ENCODE results near the gene THBS4.
"Not testable (repeated sequence)": the region's sequence is repeated elsewhere in the genome, so short reads cannot be mapped to it uniquely, and the experiment has no call there.

Gene THBS4

DNA sequence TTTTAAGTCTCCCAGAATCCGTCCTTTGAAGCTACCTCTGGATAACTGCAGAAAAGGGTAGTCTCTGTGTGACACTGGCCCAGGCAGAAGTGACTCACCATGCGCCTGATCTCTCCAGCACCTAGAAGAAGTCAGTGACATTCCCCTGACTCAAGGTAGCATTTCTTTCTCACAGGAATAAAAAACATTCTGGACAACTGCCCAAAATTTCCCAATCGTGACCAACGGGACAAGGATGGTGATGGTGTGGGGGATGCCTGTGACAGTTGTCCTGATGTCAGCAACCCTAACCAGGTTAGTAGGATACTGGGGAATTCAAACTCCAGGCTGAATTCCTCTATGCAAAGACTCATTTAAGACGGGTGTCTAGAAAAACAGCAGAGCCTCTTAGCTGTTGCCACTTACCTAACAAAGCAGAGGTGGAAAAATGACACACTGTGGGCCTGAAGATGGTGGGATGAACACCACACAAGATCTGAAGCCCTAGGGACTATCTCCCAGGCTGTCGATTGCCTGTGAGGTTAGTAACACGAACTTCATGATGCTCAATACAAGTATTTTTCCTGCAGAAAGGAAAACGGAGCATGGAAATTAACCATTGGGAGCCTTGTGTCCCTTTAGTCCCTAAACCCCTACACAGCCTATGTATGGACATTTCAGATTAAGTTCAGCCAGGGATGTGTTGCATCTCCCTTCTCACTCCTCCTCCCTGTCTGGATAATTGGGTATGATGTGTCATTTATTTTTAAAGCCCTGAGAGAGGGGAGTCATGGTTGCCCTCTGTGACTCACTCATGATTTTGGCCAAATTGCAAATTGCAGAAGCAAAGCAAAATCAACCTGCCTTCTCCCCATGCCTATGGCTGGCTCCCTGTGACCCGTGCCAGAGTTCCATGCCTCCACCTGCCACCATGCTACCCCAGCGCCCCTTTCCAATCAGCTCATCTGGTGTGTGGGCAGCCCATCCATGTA lies 37.2 kb downstream of the THBS4 start:
- ATAC-seq (replicated peaks) (no peak), DNase-seq (no peak)
- no peaks in the 10 kb centered on the region for H3K36me3 Mint-ChIP-seq (ENCODE audit: insufficient read depth)
- peaks cover 0 to 2% of the 10 kb centered on the region in 2 donors for H3K4me1 Mint-ChIP-seq (ENCODE audit: low read depth in 2 of 2)
- H3K27ac Mint-ChIP-seq = no peak overlapping the region
- H3K27me3 Mint-ChIP-seq = no peaks in the 10 kb centered on the region
- no peaks in the 10 kb centered on the region for H3K9me3 Mint-ChIP-seq
- H3K4me3 Mint-ChIP-seq = no peak overlapping the region

DNA sequence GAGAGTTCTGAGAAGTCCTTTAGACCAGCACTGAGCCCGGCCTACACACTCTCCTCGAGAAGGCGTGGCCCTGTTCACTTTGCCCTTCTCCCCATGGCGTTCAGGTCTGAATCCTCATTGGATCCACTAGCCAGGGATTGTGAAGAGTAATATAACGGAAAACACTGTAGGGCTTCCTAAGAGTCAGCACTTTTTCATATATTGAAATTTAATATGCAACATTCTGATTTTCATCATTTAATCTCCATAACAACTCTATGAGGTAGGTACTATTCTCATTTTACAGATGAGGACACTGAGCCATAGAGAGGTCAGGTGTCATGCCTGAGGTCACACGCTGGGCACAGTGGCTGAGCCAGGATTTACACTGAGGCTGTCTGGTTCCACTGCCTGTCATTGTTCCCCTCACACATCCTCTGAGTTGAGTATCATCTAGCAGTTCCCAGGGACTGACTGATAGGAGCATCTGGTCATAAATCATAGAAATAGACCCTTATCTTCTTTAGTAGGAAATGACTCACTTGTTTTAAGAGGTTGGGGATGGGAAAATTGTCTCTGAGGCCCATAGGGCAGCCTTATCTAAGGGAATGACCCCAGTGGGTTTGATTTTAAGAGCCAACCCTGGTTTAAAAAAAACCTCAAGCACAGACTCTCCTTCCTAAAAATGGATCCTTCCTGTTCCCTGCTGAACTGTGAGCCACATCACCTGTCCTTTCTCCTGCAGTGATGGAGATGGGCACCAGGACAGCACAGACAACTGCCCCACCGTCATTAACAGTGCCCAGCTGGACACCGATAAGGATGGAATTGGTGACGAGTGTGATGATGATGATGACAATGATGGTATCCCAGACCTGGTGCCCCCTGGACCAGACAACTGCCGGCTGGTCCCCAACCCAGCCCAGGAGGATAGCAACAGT lies 41.2 kb downstream of the THBS4 start:
- ATAC-seq (replicated peaks) (no peak), DNase-seq (no peak)
- Mint-ChIP-seq H3K4me3 (no peak overlapping the region), H3K9me3 (no peaks in the 10 kb centered on the region), H3K4me1 (ENCODE audit: low read depth in 2 of 2) (no peaks in the 10 kb centered on the region), H3K27me3 (no peaks in the 10 kb centered on the region), H3K36me3 (ENCODE audit: insufficient read depth) (no peaks in the 10 kb centered on the region), H3K27ac (no peak overlapping the region)

DNA sequence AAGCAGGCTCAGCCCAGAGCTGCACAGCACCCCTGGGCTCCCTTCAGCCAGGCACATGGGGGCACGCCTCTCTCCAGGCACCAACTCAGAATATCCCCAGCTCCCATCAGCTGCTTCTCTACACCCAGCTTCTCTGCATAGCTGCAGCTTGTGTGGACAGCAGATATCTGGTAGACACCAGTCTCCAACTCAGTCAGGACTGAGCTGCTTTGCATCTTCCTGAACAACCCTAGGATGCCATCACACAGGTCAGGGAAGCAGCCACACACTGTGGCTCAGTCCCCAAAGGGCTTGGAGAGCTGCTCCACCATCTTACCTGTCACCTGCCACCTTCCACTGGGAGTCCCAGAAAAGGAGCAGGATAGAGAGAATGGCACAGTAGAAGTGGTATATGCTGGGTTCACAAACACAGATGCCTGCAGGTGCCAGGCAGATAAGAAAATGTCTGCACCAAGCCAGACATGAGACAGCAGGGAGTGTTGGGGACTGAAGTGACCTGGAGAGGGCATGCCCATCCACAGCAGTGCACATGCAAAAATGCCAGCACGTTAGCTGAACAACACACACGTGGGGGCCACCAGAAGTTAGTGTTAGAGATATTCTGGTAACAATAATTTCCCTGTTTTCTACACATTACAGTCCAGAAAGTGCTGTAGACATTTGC lies 42.0 kb downstream of the THBS4 start:
- no peaks in the 10 kb centered on the region for H3K27me3 Mint-ChIP-seq
- ATAC-seq (replicated peaks) = no peak
- H3K27ac Mint-ChIP-seq = no peak overlapping the region
- no peaks in the 10 kb centered on the region for H3K9me3 Mint-ChIP-seq
- H3K36me3 Mint-ChIP-seq (ENCODE audit: insufficient read depth) = no peaks in the 10 kb centered on the region
- no peaks in the 10 kb centered on the region for H3K4me1 Mint-ChIP-seq (ENCODE audit: low read depth in 2 of 2)
- H3K4me3 Mint-ChIP-seq = no peak overlapping the region
- no peak for DNase-seq

DNA sequence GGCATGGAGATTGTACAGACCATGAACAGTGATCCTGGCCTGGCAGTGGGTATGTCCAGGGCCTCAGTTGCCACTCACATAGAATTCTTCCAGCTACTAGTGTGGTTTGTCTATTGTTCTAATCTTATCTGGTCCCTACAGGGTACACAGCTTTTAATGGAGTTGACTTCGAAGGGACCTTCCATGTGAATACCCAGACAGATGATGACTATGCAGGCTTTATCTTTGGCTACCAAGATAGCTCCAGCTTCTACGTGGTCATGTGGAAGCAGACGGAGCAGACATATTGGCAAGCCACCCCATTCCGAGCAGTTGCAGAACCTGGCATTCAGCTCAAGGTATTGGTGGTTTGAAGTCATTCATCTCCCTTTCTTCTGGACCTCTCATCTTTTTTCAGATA lies 43.8 kb downstream of the THBS4 start:
- Mint-ChIP-seq H3K9me3 (no peaks in the 10 kb centered on the region), H3K27ac (no peak overlapping the region), H3K27me3 (no peaks in the 10 kb centered on the region), H3K4me3 (no peak overlapping the region), H3K4me1 (ENCODE audit: low read depth in 2 of 2) (peaks cover 3 to 5% of the 10 kb centered on the region in 2 donors), H3K36me3 (ENCODE audit: insufficient read depth) (peaks cover 6% of the 10 kb centered on the region)
- no peak for ATAC-seq (replicated peaks)
- no peak for DNase-seq

DNA sequence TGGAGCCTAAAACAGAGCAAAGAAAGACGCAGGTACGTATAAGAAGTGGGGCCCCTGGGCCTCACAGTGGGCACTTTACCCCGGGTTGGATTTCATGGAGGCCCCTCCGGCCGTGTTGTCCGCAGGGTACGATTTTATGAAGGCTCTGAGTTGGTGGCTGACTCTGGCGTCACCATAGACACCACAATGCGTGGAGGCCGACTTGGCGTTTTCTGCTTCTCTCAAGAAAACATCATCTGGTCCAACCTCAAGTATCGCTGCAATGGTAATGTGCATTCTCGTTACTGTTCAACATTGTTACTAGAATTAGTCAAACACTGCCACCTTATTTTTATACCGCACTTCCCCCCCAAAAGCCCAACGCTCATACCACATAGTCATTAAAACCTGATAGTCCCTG lies 47.1 kb downstream of the THBS4 start:
- Mint-ChIP-seq H3K4me3 (no peak overlapping the region), H3K27me3 (peaks cover 8 to 13% of the 10 kb centered on the region in 2 donors), H3K9me3 (no peaks in the 10 kb centered on the region), H3K4me1 (ENCODE audit: low read depth in 2 of 2) (peaks cover 3 to 5% of the 10 kb centered on the region in 2 donors), H3K36me3 (ENCODE audit: insufficient read depth) (peaks cover 6% of the 10 kb centered on the region), H3K27ac (no peak overlapping the region)
- DNase-seq (no peak), ATAC-seq (replicated peaks) (no peak)

DNA sequence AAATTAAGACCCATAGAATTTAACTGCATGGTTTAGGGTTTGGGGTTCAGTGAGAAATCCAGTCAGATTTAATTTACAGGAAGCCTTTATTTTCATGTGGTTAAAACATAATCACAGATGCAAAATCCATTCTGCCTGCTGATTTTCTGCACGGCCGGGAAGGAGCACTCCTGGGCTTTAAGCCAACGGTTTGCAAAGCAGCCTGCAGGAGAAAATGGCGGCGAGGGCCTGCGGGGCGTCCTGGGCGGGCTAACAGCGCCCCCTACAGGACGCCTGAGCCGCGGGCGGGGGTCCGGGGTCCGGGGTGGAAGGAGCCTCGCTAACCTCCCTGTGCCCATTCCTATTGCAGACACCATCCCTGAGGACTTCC lies 47.6 kb downstream of the THBS4 start:
- Mint-ChIP-seq H3K4me3 (peak overlapping the region; percentile 70 to 76), H3K36me3 (ENCODE audit: insufficient read depth) (peaks cover 6% of the 10 kb centered on the region), H3K27me3 (peaks cover 8 to 13% of the 10 kb centered on the region in 2 donors), H3K4me1 (ENCODE audit: low read depth in 2 of 2) (peaks cover 3 to 5% of the 10 kb centered on the region in 2 donors), H3K27ac (peak overlapping the region in 1 of 2 donors; percentile 83), H3K9me3 (no peaks in the 10 kb centered on the region)
- peak; percentile 56 for ATAC-seq (replicated peaks)
- peak in 2 of 3 experiments; percentile 20 to 38 for DNase-seq

DNA sequence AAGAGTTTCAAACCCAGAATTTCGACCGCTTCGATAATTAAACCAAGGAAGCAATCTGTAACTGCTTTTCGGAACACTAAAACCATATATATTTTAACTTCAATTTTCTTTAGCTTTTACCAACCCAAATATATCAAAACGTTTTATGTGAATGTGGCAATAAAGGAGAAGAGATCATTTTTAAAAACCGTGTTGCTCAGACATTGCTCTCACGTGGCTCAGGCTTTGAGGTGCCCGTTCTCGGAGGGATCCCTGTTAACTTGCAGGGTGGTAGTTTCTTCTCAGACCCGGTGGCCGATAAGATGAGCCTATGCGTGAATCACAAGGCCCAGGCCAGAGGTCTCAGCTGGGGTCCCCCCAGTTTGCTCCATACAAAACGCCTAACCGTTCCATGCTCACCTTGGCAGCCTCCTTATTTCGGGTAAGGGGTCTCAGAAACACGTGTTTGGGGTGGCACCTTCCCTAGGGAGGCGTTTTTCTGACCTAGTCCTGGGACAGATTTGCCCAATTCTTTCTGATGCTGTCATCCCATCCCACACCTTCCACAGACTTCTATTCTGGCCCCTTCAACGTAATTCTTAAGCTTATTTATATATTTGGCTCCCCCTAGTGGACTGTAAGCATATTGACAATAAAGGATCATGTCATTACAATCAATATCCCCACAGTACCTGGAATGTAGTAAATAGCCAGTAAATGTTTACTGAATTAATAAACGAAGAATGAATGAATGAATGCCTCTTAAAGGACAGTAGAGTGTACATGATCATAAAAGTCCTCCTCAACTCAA lies 48.1 kb downstream of the THBS4 start:
- Mint-ChIP-seq H3K27me3 (peaks cover 8 to 13% of the 10 kb centered on the region in 2 donors), H3K4me1 (ENCODE audit: low read depth in 2 of 2) (peaks cover 3 to 5% of the 10 kb centered on the region in 2 donors), H3K36me3 (ENCODE audit: insufficient read depth) (peaks cover 6% of the 10 kb centered on the region), H3K27ac (peak overlapping the region; percentile 77 to 83), H3K4me3 (peak overlapping the region; percentile 70 to 76), H3K9me3 (no peaks in the 10 kb centered on the region)
- peak in 2 of 3 experiments; percentile 2 to 25 for DNase-seq
- peak; percentile 77 for ATAC-seq (replicated peaks)

DNA sequence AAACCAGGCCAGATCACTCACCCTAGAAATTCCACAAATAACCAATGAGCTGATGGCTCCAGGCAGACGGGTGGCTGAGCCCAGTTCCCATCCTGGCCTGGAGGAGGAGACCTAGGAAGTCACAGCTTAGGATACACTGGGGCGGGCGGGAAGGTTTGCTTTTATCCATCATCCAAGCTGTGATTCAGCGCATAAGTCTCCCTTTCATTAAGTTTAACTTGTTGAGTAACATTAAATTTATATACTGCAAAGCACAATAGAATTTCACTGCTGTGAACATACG lies 55.7 kb downstream of the THBS4 start:
- Mint-ChIP-seq H3K27ac (no peak overlapping the region), H3K27me3 (peaks cover 3 to 5% of the 10 kb centered on the region in 2 donors), H3K4me3 (no peak overlapping the region), H3K9me3 (no peaks in the 10 kb centered on the region), H3K4me1 (ENCODE audit: low read depth in 2 of 2) (peaks cover 4 to 8% of the 10 kb centered on the region in 2 donors), H3K36me3 (ENCODE audit: insufficient read depth) (no peaks in the 10 kb centered on the region)
- DNase-seq (no peak), ATAC-seq (replicated peaks) (no peak)

DNA sequence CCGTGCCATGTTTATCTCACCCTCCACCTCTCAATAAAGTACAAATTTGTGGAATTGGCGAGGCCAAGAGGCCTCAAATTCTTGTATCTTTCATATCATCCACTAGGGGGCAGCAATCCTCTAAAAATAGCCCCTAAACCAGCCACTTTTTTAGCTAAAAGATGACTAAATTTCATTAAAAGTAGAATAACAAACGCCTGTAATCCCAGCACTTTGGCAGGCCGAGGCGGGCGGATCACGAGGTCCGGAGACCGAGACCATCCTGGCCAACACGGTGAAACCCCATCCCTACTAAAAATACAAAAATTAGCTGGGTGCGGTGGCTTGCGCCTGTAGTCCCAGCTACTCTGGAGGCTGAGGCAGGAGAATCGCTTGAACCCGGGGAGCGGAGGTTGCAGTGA lies 56.6 kb downstream of the THBS4 start:
- H3K4me1 Mint-ChIP-seq (ENCODE audit: low read depth in 2 of 2); H3K36me3 Mint-ChIP-seq (ENCODE audit: insufficient read depth); H3K4me3 Mint-ChIP-seq; H3K9me3 Mint-ChIP-seq; H3K27me3 Mint-ChIP-seq: not testable (repeated sequence)
- peak overlapping the region; percentile 17 to 60 for H3K27ac Mint-ChIP-seq
- DNase-seq = peak; percentile 17 to 40 (median 27)
- peak; percentile 69 for ATAC-seq (replicated peaks)

DNA sequence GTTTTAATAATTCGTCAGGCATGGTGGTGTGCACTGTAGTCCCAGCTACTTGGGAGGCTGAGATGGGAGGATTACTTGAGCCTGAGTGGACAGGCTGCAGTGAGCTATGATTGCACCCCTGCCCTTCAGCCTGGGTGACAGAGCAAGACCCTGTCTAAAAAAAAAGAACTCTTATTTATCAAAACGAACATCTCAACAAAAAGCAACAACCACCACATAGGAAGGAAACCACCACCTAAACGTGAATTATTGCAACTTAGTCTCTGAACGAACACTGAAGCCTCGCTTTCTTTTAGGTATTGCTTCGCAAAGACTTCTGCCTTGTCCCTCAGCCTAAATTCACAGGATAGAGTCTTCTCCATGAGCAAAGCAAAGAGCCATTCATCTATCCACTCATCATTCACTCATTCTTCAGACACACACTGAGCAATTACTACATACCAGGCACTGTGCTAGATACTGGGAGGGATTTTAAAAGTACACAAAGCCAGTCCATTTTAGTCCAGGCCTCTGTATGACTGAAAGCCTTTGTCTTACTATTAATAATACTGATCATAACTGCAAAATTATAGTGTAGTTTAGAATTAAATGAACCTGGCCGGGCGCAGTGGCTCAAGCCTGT lies 57.4 kb downstream of the THBS4 start:
- Mint-ChIP-seq H3K36me3 (ENCODE audit: insufficient read depth) (no peaks in the 10 kb centered on the region), H3K27ac (peak overlapping the region; percentile 60 to 64), H3K4me1 (ENCODE audit: low read depth in 2 of 2) (peaks cover 4 to 8% of the 10 kb centered on the region in 2 donors)

DNA sequence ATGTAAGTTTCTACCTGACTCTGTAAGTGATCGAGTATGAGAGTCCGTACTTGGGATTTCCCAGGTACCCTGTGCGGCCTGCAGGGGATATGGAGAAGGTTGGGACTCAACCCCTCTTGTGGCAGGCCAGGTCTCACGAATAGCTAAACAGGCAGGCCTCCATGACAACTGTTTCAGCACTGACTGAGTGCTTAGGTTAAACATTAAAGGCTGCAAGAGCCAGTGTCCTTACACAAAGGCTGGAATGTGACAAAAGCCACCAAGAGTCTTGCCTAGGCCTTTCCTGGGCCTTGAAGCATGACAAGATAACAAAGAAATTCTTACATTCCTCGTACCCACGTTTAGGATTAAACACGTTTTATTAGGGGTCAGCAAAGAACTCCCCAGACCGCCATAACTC lies 58.6 kb downstream of the THBS4 start:
- Mint-ChIP-seq H3K9me3 (no peaks in the 10 kb centered on the region), H3K4me3 (no peak overlapping the region), H3K4me1 (ENCODE audit: low read depth in 2 of 2) (peaks cover 4 to 8% of the 10 kb centered on the region in 2 donors), H3K27me3 (no peaks in the 10 kb centered on the region), H3K36me3 (ENCODE audit: insufficient read depth) (no peaks in the 10 kb centered on the region), H3K27ac (no peak overlapping the region)
- ATAC-seq (replicated peaks) = no peak
- DNase-seq = no peak

More for the DNA sequence above, 57.4 kb downstream of the THBS4 start:
- H3K9me3 Mint-ChIP-seq = no peaks in the 10 kb centered on the region
- DNase-seq (no peak), ATAC-seq (replicated peaks) (no peak)
- H3K4me3 Mint-ChIP-seq = no peak overlapping the region
- H3K27me3 Mint-ChIP-seq = no peaks in the 10 kb centered on the region

DNA sequence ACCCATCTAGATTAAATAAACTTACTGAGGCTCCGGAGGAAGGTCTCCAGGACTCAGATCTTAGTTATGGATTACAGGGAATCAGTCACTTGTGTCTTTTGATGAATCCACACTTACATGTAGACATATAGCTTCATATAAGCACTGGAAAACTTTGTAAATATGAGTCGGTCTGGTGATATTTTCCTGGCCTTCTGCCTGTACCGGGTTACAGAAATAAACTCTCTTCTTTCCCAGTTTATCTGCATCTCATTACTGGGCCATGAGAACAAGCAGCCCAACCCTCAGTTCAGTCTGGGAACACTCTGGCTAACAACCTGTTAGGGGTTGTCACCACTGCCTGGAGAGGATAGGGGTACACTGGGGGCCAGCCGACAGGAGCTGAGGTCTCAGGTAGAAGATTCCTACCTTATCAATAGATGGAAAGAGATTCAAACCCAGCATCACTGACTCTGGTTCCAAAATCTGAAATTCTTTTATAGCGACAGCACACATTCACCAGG lies 59.1 kb downstream of the THBS4 start:
- H3K27me3 Mint-ChIP-seq = no peaks in the 10 kb centered on the region
- no peak for DNase-seq
- no peak overlapping the region for H3K27ac Mint-ChIP-seq
- no peaks in the 10 kb centered on the region for H3K9me3 Mint-ChIP-seq
- no peaks in the 10 kb centered on the region for H3K36me3 Mint-ChIP-seq (ENCODE audit: insufficient read depth)
- no peak for ATAC-seq (replicated peaks)
- H3K4me3 Mint-ChIP-seq = no peak overlapping the region
- H3K4me1 Mint-ChIP-seq (ENCODE audit: low read depth in 2 of 2) = peaks cover 4 to 8% of the 10 kb centered on the region in 2 donors
